GM18907 (cell line): Measurements from ENCODE around the gene C20orf96.
"Not testable (repeated sequence)": the region's sequence is repeated elsewhere in the genome, so short reads cannot be mapped to it uniquely, and the experiment has no call there.

Experiments
- ATAC-seq: cut with Tn5 transposase; IDR thresholded peaks from one replicate; pipeline ENCODE4 v1.9.1; 2021; ENCODE audit warnings: mild to moderate bottlenecking, moderate library complexity; ENCODE audit not compliant: unreplicated experiment

C20orf96 gene

GRCh38 chr20:278607-279571 lies 11.7 kb downstream of the C20orf96 start:
- ATAC-seq: no peak

- no peak for ATAC-seq
These were observed 12.4 kb downstream of the C20orf96 start for GRCh38 chr20:278181-278580.

- ATAC-seq: no peak
These were observed 13.1 kb downstream of the C20orf96 start for GRCh38 chr20:277496-277781.

- no peak for ATAC-seq
These were observed 13.7 kb downstream of the C20orf96 start for GRCh38 chr20:276620-277495.

- no peak for ATAC-seq
These were observed 14.8 kb downstream of the C20orf96 start for GRCh38 chr20:275791-276190.

GRCh38 chr20:273884-274283 lies 16.7 kb downstream of the C20orf96 start:
- ATAC-seq: no peak

- no peak for ATAC-seq
These were observed 17.8 kb downstream of the C20orf96 start for GRCh38 chr20:272718-273117.

GRCh38 chr20:271528-271927 lies 19.0 kb downstream of the C20orf96 start:
- no peak for ATAC-seq

- no peak for ATAC-seq
These were observed 19.5 kb downstream of the C20orf96 start for GRCh38 chr20:271069-271468.

GRCh38 chr20:270517-270916 lies 20.0 kb downstream of the C20orf96 start:
- no peak for ATAC-seq

- ATAC-seq: peak; percentile 75
These were observed 23.7 kb downstream of the C20orf96 start for GRCh38 chr20:266596-267562.

- ATAC-seq: no peak
These were observed 26.8 kb downstream of the C20orf96 start for GRCh38 chr20:263701-264100.

- ATAC-seq: no peak
These were observed 30.6 kb downstream of the C20orf96 start for GRCh38 chr20:259981-260380.

GRCh38 chr20:258963-259362 lies 31.6 kb downstream of the C20orf96 start:
- no peak for ATAC-seq

GRCh38 chr20:258269-258858 lies 32.2 kb downstream of the C20orf96 start:
- ATAC-seq: no peak

- ATAC-seq: no peak
These were observed 33.1 kb downstream of the C20orf96 start, which contains the start of gene DEFB132 for GRCh38 chr20:257419-257818. Gene DEFB132, plus strand, starts transcription at chr20:257724. Its CDS starts 55 bp downstream, at chr20:257779.

GRCh38 chr20:253447-253846 lies 37.1 kb downstream of the C20orf96 start:
- not testable (repeated sequence) for ATAC-seq

GRCh38 chr20:252801-253200 lies 37.7 kb downstream of the C20orf96 start:
- no peak for ATAC-seq

- ATAC-seq: no peak
These were observed 39.2 kb downstream of the C20orf96 start for GRCh38 chr20:251354-251753.

GRCh38 chr20:242905-243304 lies 47.6 kb downstream of the C20orf96 start:
- ATAC-seq: no peak
